Measurements from ENCODE around the gene PHTF1.

DNA sequence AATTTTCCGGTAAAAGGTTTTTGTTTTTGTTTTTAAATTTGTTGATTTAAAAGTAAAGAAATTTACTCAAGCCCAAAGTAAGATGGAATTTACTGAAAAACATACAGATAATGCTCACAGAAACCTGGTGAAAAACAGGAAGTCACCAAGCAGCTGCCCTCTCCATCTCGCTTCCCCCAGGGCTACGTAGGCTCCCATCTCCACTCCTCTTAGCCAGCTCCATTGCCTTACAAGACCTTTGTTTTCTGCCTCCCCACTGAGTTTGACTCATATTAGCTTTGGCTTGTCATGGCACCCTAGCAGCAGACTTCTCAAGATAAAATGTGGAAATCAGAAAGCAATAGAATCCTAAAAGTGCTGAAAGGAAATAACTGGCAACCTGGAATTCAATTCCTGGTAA lies 57.9 kb downstream of the PHTF1 start:
- no peak for TF ChIP-seq POLR2A (IDR thresholded peaks at IDR 0.05)
- TF ChIP-seq, protein P1, sequence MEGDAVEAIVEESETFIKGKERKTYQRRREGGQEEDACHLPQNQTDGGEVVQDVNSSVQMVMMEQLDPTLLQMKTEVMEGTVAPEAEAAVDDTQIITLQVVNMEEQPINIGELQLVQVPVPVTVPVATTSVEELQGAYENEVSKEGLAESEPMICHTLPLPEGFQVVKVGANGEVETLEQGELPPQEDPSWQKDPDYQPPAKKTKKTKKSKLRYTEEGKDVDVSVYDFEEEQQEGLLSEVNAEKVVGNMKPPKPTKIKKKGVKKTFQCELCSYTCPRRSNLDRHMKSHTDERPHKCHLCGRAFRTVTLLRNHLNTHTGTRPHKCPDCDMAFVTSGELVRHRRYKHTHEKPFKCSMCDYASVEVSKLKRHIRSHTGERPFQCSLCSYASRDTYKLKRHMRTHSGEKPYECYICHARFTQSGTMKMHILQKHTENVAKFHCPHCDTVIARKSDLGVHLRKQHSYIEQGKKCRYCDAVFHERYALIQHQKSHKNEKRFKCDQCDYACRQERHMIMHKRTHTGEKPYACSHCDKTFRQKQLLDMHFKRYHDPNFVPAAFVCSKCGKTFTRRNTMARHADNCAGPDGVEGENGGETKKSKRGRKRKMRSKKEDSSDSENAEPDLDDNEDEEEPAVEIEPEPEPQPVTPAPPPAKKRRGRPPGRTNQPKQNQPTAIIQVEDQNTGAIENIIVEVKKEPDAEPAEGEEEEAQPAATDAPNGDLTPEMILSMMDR (IDR thresholded peaks at IDR 0.05): no peak
